Measurements from ENCODE around the gene TSPAN11.

TSPAN11 gene

DNA sequence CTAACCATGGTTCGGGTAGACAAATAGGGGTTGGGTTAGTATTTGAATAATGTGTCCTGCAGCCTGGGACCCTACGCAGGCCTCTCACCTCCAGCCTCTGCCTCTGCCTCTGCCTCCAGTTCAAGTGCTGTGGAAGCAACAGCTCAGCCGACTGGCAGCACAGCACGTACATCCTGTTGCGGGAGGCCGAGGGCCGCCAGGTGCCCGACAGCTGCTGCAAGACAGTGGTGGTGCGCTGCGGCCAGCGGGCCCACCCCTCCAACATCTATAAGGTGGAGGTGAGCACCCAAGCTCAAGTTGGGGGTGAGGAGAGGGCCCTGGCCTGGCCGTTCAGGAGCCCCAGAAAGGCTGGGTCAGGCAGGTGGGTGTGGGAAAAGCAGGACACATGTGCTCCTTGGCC, 55.9 kb downstream of the TSPAN11 start:
- no peak for DNase-seq

- DNase-seq, result no peak
These were observed 59.4 kb downstream of the TSPAN11 start for GRCh38 chr12:30985814-30986452.

GRCh38 chr12:30988086-30988485, 61.5 kb downstream of the TSPAN11 start:
- DNase-seq, result no peak

DNA sequence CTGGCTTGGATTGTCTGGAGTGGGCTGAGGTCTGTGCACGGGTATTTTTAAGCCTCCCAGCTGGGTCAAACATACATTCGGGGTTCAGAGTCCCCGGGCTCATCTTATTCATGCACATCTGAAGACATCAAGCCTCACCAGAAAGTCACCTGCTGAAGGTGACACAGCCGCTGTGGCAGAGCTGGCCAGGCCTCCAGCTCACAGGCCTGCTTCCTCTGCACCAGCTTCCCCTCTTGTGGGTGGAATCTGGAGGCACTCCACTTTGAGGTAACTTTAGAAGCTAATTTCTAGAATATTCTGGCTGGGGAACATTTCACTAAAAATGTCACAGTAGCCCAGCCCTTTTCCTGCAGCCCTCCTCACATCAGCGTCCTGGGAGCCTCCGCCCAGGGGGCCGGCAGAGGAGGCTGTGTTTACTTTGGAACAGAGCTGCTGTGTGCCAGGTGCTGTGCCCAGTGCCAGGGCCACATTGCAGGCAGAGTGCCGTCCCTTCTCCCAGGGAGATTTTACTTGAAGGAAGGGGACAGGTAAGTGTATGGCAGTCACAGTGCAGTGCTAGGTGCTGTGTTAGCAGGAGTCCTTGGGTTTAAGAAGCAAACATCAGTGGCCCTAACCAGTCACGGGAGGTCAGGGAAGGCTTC, 62.2 kb downstream of the TSPAN11 start:
- no peak for DNase-seq

GRCh38 chr12:30989754-30990153, 63.2 kb downstream of the TSPAN11 start:
- DNase-seq, result no peak

- DNase-seq, result no peak
These were observed 63.8 kb downstream of the TSPAN11 start for GRCh38 chr12:30990316-30990715.

GRCh38 chr12:30990776-30991175, 64.2 kb downstream of the TSPAN11 start:
- no peak for DNase-seq

DNA sequence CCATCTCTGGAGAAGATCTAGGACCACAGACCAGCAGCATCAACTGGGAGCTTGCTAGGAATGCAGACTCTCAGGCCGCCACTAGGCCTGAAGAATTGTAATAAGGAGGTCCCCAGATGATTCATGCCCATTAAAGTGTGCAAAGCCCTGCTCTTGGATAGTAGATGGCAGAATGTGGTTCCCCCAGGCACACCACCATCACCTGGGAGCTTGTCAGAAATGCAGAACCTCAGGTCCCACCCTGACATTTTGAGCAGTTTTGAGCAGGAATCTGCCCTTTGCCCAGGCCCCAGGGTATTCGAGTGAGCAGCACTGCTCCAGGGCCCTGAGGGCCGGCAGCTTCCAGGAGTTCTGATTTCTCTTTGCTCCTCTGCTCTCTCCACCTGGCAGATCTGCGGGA, 64.9 kb downstream of the TSPAN11 start:
- DNase-seq, result no peak

GRCh38 chr12:30992381-30992780, 65.8 kb downstream of the TSPAN11 start:
- no peak for DNase-seq

- no peak for DNase-seq
These were observed 67.2 kb downstream of the TSPAN11 start for GRCh38 chr12:30993766-30994165.

GRCh38 chr12:30994274-30994673, 67.7 kb downstream of the TSPAN11 start:
- DNase-seq, result no peak

- no peak for DNase-seq
These were observed 69.7 kb downstream of the TSPAN11 start for GRCh38 chr12:30996255-30996654.

GRCh38 chr12:30996752-30997151, 70.2 kb downstream of the TSPAN11 start:
- no peak for DNase-seq

GRCh38 chr12:30997685-30998440, 71.3 kb downstream of the TSPAN11 start:
- DNase-seq, result no peak

GRCh38 chr12:30999011-30999410, 72.5 kb downstream of the TSPAN11 start:
- DNase-seq, result no peak

DNA sequence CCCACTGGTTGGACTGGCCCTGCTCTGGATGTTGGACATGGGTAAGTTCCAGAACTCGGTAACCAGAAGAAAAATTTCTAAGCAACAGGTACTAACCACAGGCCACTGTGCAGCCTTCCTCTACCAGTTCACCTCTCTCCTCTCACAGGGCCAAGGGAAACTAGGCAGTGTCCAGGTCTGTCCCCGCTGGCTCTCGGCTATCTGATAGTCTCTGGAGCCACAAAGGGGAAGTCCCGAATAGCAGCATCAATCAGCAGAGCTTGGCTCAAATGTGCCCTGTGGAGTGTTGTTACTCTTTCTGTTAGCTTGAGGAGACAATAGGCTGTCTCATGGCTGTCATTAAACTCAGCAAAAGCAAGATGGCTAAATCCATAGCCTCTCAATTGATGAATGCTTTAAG, 73.2 kb downstream of the TSPAN11 start:
- DNase-seq, result no peak

GRCh38 chr12:31000751-31001150, 74.2 kb downstream of the TSPAN11 start:
- no peak for DNase-seq

DNA sequence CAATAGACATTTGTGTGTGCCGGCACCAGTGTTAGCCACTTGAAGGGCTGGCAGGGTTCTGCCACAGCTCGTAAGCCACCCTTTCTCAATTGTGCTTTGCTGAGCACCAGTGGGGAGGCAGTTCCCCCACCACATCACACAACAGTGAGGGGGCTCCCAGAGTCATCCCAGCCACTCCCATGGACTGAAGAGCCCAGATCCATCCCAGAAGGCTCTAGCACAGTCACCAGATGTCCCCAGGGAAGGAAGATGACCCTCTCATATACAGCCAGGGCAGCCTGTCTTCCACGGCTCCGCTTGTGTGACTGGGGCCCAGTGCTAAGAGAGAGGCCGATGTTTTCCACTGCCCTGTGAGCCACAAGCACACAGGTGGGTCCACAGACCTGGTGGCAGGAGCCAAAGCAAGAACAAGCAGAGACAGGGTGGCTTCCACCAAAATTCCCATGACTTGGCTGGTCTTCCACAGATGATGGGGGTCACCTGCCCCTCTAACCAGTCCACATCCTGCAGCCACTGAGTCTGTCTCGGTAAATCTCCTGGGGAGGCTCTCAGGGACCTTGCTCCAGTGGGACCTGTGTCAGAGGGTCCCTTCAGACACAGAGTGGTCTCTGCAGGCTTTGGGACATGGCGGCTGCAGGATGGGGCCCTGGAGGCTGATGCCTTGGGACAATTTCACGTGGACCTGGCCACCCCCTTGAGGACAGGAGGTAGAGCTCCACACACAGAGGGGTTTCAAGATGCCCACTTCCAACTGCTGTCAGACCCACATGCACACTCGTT, 75.2 kb downstream of the TSPAN11 start:
- DNase-seq, result no peak

DNA sequence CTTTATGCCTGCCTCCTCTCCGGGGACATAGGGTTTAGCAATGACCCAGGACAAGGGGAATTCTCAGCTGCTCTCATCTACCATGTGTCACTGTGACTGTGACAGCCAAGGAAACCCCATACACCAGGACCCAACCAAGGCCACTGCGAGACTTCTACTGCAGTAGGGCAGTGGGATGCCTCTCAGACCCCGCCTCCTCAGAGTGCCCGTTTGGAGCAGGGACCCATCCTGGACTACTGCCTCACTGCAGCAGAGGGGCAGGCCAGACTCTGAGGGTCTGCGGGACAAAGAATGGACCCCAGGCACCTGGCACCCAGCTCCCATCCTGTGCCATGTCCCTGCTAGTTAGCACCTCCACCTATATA, 75.8 kb downstream of the TSPAN11 start:
- no peak for DNase-seq

DNA sequence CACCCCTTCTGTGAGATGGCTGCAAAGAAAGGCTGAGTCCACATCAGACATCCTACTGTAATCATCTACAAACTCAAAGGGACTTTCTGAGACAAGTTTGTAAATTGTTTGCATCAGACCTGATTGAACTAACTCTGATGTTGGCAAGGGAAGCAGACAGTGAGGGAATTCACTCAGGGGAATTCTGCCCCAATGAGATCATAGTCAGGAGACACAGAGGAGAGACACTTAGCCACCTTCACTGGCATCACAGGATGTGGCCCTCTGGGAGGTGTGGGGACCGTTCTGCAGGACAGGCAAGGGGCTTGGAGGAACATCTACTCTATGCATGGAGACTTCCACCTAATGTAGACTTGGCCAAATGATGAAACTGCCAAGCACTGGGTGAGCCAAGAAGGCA, 76.5 kb downstream of the TSPAN11 start:
- DNase-seq, result no peak

DNA sequence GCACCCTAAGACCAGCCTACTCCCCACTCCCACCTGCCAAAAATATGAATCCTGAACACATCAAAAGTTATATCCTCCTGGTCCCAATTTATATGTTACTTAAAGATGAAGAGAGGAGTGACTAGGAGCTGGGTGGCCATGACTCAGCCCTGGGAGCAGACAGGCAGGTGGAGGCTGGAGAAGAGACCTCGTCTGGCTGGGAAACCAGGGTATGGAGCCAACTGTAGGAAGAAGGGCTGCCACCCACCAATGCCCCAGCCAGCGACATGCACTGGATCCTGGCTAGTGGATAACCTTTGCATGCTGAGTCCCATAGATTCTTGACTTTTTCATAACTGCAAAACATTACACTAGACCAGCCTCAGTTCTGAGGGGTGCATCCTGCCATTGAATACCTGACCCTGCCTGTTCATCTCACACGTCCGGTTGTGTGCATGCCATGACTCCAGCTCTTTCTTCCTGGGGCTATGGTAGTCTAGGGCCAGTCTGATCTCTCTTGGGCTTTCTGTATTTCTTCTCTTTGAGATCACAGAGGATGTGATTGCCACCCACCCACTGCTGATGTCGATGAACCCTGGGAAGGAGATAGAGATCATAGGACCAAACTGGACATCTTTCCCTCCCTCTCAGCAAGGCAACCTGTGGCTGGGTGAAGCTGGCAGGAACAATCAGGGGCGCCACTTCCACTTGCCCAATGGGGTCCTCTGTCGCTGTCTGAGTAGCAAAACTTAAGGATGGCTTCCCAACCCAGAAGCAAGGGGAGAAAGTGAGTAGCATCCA, 77.5 kb downstream of the TSPAN11 start:
- DNase-seq, result no peak

DNA sequence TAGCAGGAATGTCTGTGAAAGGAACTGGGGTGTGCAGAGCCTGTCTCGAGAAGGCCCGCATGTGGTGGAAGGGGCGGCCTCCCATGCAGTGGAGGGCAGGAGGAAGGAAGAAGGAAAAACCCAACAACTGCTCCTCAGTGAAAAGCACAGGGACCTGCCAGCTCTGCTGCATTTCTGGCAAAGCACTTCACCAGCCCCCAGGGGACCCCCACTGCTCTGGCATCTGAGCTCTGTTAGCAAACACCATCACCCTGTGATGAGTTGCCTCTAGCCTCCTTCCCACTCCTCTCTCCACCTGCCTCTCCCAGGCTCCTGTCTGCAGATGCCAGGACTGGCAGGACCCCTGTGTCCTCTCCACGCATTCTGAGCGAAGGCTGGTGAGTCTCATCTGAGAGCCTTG, 78.1 kb downstream of the TSPAN11 start:
- no peak for DNase-seq

Measured in GOT3 (cell line).